ENCODE data around the gene SLC31A2.

Gene SLC31A2

DNA sequence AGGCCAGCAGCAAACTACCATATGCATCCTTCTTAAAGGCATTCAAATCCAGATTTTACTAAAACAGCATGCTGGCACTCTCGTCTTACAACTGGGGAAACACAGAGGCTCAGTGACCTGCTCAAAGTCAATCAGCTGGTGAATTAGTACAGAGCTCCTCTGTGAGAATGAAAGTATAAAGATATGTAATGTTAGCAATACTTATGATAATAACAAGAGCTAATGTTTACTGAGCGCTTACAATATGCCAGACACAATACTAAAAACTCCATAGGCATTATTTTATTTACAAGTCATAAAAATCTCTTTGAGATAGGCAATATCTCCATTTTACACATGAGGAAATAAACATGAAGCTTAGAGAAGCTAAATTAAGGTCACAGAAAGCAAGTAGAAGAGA lies 41.6 kb downstream of the SLC31A2 start:
- DNase-seq (ENCODE audit: low read depth, low spot score), result no peak
- no peak overlapping the region for H3K4me3 ChIP-seq (ENCODE audit: insufficient read length, low read depth)
- H3K9ac ChIP-seq (ENCODE audit: insufficient read length, low read depth), result no peak overlapping the region
- peaks cover 54% of the 10 kb centered on the region for H3K36me3 ChIP-seq (ENCODE audit: insufficient read depth, insufficient read length, low read length)
- no peaks in the 10 kb centered on the region for H3K9me3 ChIP-seq (ENCODE audit: insufficient read depth, low read length)
- no peaks in the 10 kb centered on the region for H3K4me1 ChIP-seq (ENCODE audit: insufficient read depth, insufficient read length)
- no peaks in the 10 kb centered on the region for H3K27me3 ChIP-seq (ENCODE audit: insufficient read depth, insufficient read length)
- TF ChIP-seq YY1 (IDR thresholded peaks at IDR 0.05; ENCODE audit: insufficient read depth, insufficient read length), result no peak
- TF ChIP-seq ZNF274 (IDR thresholded peaks at IDR 0.05; ENCODE audit: low read depth, low read length), result no peak
- TF ChIP-seq SUZ12 (IDR thresholded peaks at IDR 0.05; ENCODE audit: extremely low read depth, insufficient read depth, insufficient read length), result no peak

DNA sequence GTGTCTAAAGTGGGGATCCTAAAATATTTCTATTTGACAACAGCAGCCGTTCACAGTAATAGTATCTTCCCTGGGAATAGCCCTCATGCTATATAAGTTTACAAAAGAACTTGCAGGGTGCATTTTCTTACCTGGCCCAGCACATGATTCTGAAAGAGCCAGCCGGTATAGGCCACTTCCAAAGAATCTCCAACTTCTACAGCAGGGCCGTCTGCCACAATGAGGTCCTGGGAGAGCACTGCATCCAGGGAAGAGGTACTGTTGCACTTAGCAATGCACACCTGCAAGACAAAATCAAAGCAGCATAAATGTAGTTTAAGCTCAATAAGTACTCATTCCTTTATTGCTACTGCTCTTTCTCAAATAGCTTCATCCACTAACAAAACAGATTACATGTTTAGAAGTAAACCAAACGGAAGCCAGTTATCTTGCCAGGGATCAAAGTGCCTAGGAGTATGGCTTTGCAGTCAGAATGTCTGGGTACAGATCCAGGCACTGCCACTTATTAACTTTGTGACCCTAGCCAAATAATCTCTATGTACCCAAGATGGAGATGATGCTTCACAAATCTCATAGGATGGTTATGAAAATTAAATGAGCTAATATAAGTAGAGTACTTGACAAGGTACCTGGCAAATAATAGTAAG lies 49.0 kb downstream of the SLC31A2 start:
- H3K36me3 ChIP-seq (ENCODE audit: insufficient read depth, insufficient read length, low read length), result peaks cover 58% of the 10 kb centered on the region
- H3K4me1 ChIP-seq (ENCODE audit: insufficient read depth, insufficient read length), result no peaks in the 10 kb centered on the region
- H3K9ac ChIP-seq (ENCODE audit: insufficient read length, low read depth), result no peak overlapping the region
- no peak for DNase-seq (ENCODE audit: low read depth, low spot score)
- no peak overlapping the region for H3K4me3 ChIP-seq (ENCODE audit: insufficient read length, low read depth)
- no peaks in the 10 kb centered on the region for H3K9me3 ChIP-seq (ENCODE audit: insufficient read depth, low read length)
- no peaks in the 10 kb centered on the region for H3K27me3 ChIP-seq (ENCODE audit: insufficient read depth, insufficient read length)
- TF ChIP-seq SUZ12 (IDR thresholded peaks at IDR 0.05; ENCODE audit: extremely low read depth, insufficient read depth, insufficient read length) (no peak), ZNF274 (IDR thresholded peaks at IDR 0.05; ENCODE audit: low read depth, low read length) (no peak), YY1 (IDR thresholded peaks at IDR 0.05; ENCODE audit: insufficient read depth, insufficient read length) (no peak)

DNA sequence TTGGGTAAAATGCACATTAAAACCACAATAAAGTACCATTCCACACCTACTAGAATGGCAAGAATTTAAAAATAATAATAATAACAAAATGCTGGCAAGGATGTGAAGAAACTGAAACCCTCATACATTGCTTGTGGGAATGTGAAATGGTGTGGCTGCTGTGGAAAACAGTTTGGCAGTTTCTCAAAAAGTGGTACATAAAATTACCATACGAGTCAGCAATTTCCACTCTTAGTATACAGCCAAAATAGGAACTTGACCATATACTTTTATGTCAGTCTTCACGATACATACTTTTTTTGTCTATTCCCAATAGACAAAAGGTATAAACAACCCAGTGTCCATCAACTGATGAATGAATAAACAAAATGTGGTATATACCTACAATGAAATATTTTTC lies 54.6 kb downstream of the SLC31A2 start:
- Histone ChIP-seq H3K4me3 (ENCODE audit: insufficient read length, low read depth) (no peak overlapping the region), H3K27me3 (ENCODE audit: insufficient read depth, insufficient read length) (no peaks in the 10 kb centered on the region), H3K36me3 (ENCODE audit: insufficient read depth, insufficient read length, low read length) (peaks cover 46% of the 10 kb centered on the region), H3K9me3 (ENCODE audit: insufficient read depth, low read length) (no peaks in the 10 kb centered on the region), H3K9ac (ENCODE audit: insufficient read length, low read depth) (no peak overlapping the region), H3K4me1 (ENCODE audit: insufficient read depth, insufficient read length) (no peaks in the 10 kb centered on the region)
- TF ChIP-seq YY1 (IDR thresholded peaks at IDR 0.05; ENCODE audit: insufficient read depth, insufficient read length) (no peak), ZNF274 (IDR thresholded peaks at IDR 0.05; ENCODE audit: low read depth, low read length) (no peak), SUZ12 (IDR thresholded peaks at IDR 0.05; ENCODE audit: extremely low read depth, insufficient read depth, insufficient read length) (no peak)
- DNase-seq (ENCODE audit: low read depth, low spot score), result no peak

DNA sequence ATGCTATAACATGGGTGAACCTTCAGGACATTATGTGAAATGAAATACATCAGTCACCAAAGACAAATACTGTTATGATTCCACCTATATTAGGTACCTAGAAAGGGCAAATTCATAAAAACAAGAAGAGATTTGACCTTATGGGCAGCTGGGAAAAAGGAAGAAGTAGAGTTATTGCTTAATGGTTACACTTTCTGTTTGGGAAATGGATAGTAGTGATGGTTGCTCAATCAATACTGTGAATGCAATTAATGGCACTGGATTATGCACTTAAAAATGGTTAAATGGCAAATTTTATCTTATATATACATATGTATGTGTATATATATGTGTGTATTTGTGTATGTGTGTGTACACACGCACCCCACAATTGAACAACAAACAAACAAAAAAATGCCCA lies 55.1 kb downstream of the SLC31A2 start:
- Histone ChIP-seq H3K9me3 (ENCODE audit: insufficient read depth, low read length) (no peaks in the 10 kb centered on the region), H3K4me1 (ENCODE audit: insufficient read depth, insufficient read length) (no peaks in the 10 kb centered on the region), H3K36me3 (ENCODE audit: insufficient read depth, insufficient read length, low read length) (peaks cover 50% of the 10 kb centered on the region), H3K27me3 (ENCODE audit: insufficient read depth, insufficient read length) (no peaks in the 10 kb centered on the region), H3K9ac (ENCODE audit: insufficient read length, low read depth) (no peak overlapping the region), H3K4me3 (ENCODE audit: insufficient read length, low read depth) (no peak overlapping the region)
- no peak for DNase-seq (ENCODE audit: low read depth, low spot score)
- TF ChIP-seq YY1 (IDR thresholded peaks at IDR 0.05; ENCODE audit: insufficient read depth, insufficient read length), result no peak
- TF ChIP-seq ZNF274 (IDR thresholded peaks at IDR 0.05; ENCODE audit: low read depth, low read length), result no peak
- TF ChIP-seq SUZ12 (IDR thresholded peaks at IDR 0.05; ENCODE audit: extremely low read depth, insufficient read depth, insufficient read length), result no peak

DNA sequence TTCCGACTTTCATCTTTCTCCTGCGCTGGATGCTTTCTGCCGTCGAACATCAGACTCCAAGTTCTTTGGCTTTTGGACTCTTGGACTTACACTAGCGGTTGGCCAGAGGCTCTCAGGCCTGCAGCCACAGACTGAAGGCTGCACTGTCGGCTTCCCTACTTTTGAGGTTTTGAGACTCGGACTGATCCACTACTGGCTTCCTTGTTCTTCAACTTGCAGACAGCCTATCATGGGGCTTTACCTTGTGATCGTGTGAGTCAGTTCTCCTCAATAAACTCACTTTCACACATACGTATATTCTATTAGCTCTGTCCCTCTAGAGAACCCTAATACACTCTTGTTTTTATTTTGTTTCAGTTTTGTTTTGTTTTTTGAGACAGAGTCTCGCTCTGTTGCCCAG lies 60.0 kb downstream of the SLC31A2 start:
- no peaks in the 10 kb centered on the region for H3K9me3 ChIP-seq (ENCODE audit: insufficient read depth, low read length)
- no peak for DNase-seq (ENCODE audit: low read depth, low spot score)
- no peak overlapping the region for H3K4me3 ChIP-seq (ENCODE audit: insufficient read length, low read depth)
- H3K27me3 ChIP-seq (ENCODE audit: insufficient read depth, insufficient read length), result no peaks in the 10 kb centered on the region
- peaks cover 42% of the 10 kb centered on the region for H3K36me3 ChIP-seq (ENCODE audit: insufficient read depth, insufficient read length, low read length)
- no peak overlapping the region for H3K9ac ChIP-seq (ENCODE audit: insufficient read length, low read depth)
- H3K4me1 ChIP-seq (ENCODE audit: insufficient read depth, insufficient read length), result no peaks in the 10 kb centered on the region
- TF ChIP-seq YY1 (IDR thresholded peaks at IDR 0.05; ENCODE audit: insufficient read depth, insufficient read length) (no peak), ZNF274 (IDR thresholded peaks at IDR 0.05; ENCODE audit: low read depth, low read length) (no peak), SUZ12 (IDR thresholded peaks at IDR 0.05; ENCODE audit: extremely low read depth, insufficient read depth, insufficient read length) (no peak)

All from NT2/D1 (cell line).